Smooth muscle cell (in vitro differentiated cells): ENCODE data around the gene RALGDS. TPM values are rescaled to one million over a fixed set of nuclear protein-coding genes. Genes with fewer than 3 reads are reported as not detected.

Experiments
- DNase-seq: peaks from one replicate; lab custom pipeline; 2025; ENCODE audit not compliant: unreplicated experiment; lab: John Stamatoyannopoulos, UW
- H2AFZ ChIP-seq: fragments of 200-600 bp; sonication (generic); 2 replicates; pipeline ENCODE4 v1.6.0; 2016; ENCODE audit warnings: antibody characterized with exemption, low read depth, mild to moderate bottlenecking
- H3F3A ChIP-seq: fragments of 200-600 bp; sonication (generic); 2 replicates; pipeline ENCODE4 v1.6.0; 2017; ENCODE audit warnings: antibody characterized with exemption, low read depth
- H3K27ac ChIP-seq: fragments of 200-600 bp; sonication (generic); 2 replicates; pipeline ENCODE4 v1.5.1; 2016; ENCODE audit warnings: low read depth, mild to moderate bottlenecking
- H3K27me3 ChIP-seq: fragments of 200-600 bp; sonication (generic); 2 replicates; pipeline ENCODE4 v1.6.1; 2016; ENCODE audit warnings: low read depth, mild to moderate bottlenecking
- H3K36me3 ChIP-seq: fragments of 200-600 bp; sonication (generic); 2 replicates; pipeline ENCODE4 v1.5.1; 2016; ENCODE audit warnings: low read depth
- H3K4me1 ChIP-seq: fragments of 200-600 bp; sonication (generic); 2 replicates; pipeline ENCODE4 v1.5.1; 2016; ENCODE audit warnings: low read depth
- H3K4me2 ChIP-seq: fragments of 200-600 bp; sonication (generic); 2 replicates; pipeline ENCODE4 v1.6.0; 2016; ENCODE audit warnings: mild to moderate bottlenecking
- H3K4me3 ChIP-seq: fragments of 200-600 bp; sonication (generic); 2 replicates; pipeline ENCODE4 v1.5.1; 2016; ENCODE audit warnings: mild to moderate bottlenecking
- H3K79me2 ChIP-seq: fragments of 200-600 bp; sonication (generic); 2 replicates; pipeline ENCODE4 v1.6.0; 2016; ENCODE audit warnings: low read depth, mild to moderate bottlenecking
- H3K9ac ChIP-seq: fragments of 200-600 bp; sonication (generic); 2 replicates; pipeline ENCODE4 v1.6.0; 2016; ENCODE audit warnings: low read depth
- H3K9me3 ChIP-seq: fragments of 200-600 bp; sonication (generic); replicated peaks from 2 replicates; pipeline ENCODE4 v1.5.1; 2016; ENCODE audit warnings: low read depth
- H4K20me1 ChIP-seq: fragments of 200-600 bp; sonication (generic); 2 replicates; pipeline ENCODE4 v1.6.0; 2016; ENCODE audit warnings: low read depth
- WGBS: methylation state at CpG from one replicate; pipeline ENCODE4 v1.1.7; 2016; ENCODE audit warnings: low lambda C conversion rate; 5-methylcytosine and 5-hydroxymethylcytosine counted together
- polyA plus RNA-seq: library from polyadenylated mRNA; unstranded; fragments of >200 nt; fragmentation: Nextera tagmentation; extraction: Ambion mirVana; gene quantifications from 2 replicates; pipeline ENCODE4 v1.2.1, GENCODE V29; 2016
- total RNA-seq: library from RNA; depleted of rRNA; stranded (reverse); fragments of >200 nt; gene quantifications from 2 replicates; pipeline ENCODE4 v1.2.3, GENCODE V29; 2014
- TF ChIP-seq, protein P1 (sequence below): fragments of 200-600 bp; sonication (generic); IDR thresholded peaks from 2 replicates; pipeline ENCODE4 v1.5.1; 2017; ENCODE audit warnings: borderline replicate concordance, mild to moderate bottlenecking, antibody characterized with exemption; ENCODE audit not compliant: insufficient read depth, poor library complexity, severe bottlenecking

RALGDS gene
- total and polyA plus RNA-seq, 2 experiments from 2014 or later: 27.8 to 37.7 TPM

DNA sequence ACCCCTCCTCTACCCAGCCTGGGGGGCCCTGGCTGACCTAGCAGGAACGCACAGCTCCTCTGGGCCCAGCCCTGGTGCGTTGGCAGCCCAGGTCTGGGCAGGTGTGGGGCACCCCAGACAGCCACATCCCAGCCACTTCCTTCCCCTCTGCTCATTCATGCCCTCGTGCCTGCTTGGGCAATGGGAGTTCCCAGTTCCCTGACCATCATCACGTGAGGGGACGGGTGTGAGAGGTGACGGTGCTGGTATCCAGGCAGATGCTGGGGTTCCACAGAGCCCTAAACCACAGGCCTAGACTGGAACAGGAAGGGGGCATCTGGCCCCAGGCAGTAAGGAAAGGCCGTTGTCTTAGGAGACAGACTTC is 8.4 kb downstream of the RALGDS start:
- H3K9ac ChIP-seq: no peak overlapping the region
- TF ChIP-seq, protein P1, sequence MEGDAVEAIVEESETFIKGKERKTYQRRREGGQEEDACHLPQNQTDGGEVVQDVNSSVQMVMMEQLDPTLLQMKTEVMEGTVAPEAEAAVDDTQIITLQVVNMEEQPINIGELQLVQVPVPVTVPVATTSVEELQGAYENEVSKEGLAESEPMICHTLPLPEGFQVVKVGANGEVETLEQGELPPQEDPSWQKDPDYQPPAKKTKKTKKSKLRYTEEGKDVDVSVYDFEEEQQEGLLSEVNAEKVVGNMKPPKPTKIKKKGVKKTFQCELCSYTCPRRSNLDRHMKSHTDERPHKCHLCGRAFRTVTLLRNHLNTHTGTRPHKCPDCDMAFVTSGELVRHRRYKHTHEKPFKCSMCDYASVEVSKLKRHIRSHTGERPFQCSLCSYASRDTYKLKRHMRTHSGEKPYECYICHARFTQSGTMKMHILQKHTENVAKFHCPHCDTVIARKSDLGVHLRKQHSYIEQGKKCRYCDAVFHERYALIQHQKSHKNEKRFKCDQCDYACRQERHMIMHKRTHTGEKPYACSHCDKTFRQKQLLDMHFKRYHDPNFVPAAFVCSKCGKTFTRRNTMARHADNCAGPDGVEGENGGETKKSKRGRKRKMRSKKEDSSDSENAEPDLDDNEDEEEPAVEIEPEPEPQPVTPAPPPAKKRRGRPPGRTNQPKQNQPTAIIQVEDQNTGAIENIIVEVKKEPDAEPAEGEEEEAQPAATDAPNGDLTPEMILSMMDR: no peak
- H3K9me3 ChIP-seq: no peaks in the 10 kb centered on the region
- no peak overlapping the region for H2AFZ ChIP-seq
- H3K4me2 ChIP-seq: peak overlapping the region; percentile 72
- peak overlapping the region; percentile 89 for H3K27ac ChIP-seq
- no peaks in the 10 kb centered on the region for H3K36me3 ChIP-seq
- H3K4me1 ChIP-seq: peaks cover 26% of the 10 kb centered on the region
- no peak for DNase-seq
- H3F3A ChIP-seq: peaks cover 12% of the 10 kb centered on the region
- no peaks in the 10 kb centered on the region for H3K27me3 ChIP-seq
- 86% methylated on average over 7 of the region's 7 CpGs for WGBS
- H4K20me1 ChIP-seq: peaks cover 88% of the 10 kb centered on the region
- no peak overlapping the region for H3K4me3 ChIP-seq
- peaks cover 12% of the 10 kb centered on the region for H3K79me2 ChIP-seq

DNA sequence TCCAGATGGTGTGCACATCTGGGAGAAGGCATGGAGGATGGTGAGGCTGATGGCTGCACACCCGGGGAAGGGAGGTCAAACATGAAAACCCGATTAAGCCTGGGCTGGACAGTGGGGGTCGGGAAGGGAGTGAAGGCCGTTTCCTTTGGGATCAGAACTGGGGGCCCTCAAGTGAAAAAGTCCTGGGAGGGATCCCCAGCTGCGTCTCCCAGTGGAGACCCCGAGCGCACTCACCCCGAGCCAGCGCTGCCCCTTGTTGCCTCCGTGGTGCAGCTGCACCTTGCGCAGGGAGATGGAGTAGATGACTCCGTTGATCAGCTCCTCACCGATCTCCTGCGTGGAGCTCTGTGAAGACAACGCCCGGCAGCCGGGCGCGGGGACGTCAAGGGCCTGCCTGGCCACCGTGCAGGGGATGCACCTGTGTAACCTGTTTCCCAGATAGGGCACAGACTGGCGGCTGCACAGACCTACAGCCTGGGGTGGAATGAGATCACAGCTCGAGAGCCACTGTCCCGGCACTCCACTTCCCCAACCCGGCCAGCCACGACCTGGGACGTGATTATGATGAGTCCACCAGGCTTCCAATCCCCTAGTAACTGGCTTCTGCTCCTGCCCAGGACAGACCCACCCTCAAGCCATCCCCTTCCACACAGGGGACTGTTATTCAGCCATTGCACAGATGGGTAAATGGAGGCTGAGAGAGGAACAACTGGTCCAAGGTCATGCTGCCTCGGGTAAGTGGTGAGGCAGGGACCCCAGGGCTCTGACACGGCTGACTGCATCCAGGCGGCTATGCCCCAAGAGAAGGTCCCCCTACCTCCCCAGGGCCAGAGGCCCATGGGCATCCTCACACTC is 9.0 kb downstream of the RALGDS start:
- Histone ChIP-seq H4K20me1 (peaks cover 82% of the 10 kb centered on the region), H3K4me2 (no peak overlapping the region), H3K36me3 (no peaks in the 10 kb centered on the region), H3K4me1 (peaks cover 26% of the 10 kb centered on the region), H3K9ac (no peak overlapping the region), H3K79me2 (peaks cover 7% of the 10 kb centered on the region), H2AFZ (no peak overlapping the region), H3K27me3 (no peaks in the 10 kb centered on the region), H3F3A (peaks cover 12% of the 10 kb centered on the region), H3K9me3 (no peaks in the 10 kb centered on the region), H3K27ac (no peak overlapping the region), H3K4me3 (no peak overlapping the region)
- WGBS: 96% methylated on average over 29 of the region's 30 CpGs
- TF ChIP-seq, protein P1: no peak
- no peak for DNase-seq

DNA sequence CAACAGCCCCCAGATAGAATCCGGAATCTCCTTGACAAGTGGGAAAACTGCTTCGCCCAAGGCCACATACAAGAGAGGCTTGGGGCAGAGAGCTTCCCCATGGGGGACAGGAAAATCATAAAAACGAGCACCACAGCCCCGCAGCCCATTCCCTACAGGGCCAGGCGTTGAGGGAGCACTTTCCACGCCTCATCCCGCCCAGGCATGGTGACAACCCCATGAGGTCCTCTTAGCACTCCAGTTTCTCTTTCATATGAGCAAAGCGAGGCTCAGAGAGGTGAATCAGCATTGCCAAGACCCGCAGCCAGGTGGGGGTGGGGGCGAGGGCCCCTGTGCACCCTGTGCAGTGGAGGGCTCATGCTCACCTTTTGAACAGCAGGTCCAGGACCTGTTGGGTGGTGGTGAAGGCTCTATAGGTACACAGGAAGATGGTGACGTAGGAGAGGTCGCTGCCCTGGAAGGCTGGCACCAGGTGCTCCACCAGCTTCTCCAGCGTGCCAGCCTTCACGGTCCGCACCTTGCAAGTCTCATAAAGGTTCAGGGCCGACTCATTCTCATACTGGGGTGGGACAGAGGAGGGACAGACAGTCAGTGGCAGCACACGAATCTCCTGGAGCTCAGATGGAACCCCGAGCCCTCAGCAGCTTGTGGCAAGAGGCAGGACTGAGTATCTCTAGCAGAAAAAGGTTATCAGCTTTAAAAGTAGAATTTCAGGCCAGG is 10.9 kb downstream of the RALGDS start:
- peaks cover 12% of the 10 kb centered on the region for H3F3A ChIP-seq
- WGBS: 94% methylated on average over 18 of the region's 18 CpGs
- H3K27me3 ChIP-seq: no peaks in the 10 kb centered on the region
- no peak overlapping the region for H3K4me2 ChIP-seq
- no peak for DNase-seq
- H3K9ac ChIP-seq: no peak overlapping the region
- H3K27ac ChIP-seq: no peak overlapping the region
- no peaks in the 10 kb centered on the region for H3K9me3 ChIP-seq
- no peak overlapping the region for H3K4me3 ChIP-seq
- TF ChIP-seq, protein P1: no peak
- peaks cover 64% of the 10 kb centered on the region for H4K20me1 ChIP-seq
- H3K36me3 ChIP-seq: no peaks in the 10 kb centered on the region
- H3K79me2 ChIP-seq: no peaks in the 10 kb centered on the region
- peaks cover 20% of the 10 kb centered on the region for H3K4me1 ChIP-seq
- no peak overlapping the region for H2AFZ ChIP-seq
